8988T (cell line): ENCODE results near the gene CCDC90B.
"Not testable (repeated sequence)": the region's sequence is repeated elsewhere in the genome, so short reads cannot be mapped to it uniquely, and the experiment has no call there.

Experiments used
- DNase-seq: peaks from one replicate; pipeline ENCODE4 v3.0.0; 2011

Gene CCDC90B, protein sequence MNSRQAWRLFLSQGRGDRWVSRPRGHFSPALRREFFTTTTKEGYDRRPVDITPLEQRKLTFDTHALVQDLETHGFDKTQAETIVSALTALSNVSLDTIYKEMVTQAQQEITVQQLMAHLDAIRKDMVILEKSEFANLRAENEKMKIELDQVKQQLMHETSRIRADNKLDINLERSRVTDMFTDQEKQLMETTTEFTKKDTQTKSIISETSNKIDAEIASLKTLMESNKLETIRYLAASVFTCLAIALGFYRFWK

DNA sequence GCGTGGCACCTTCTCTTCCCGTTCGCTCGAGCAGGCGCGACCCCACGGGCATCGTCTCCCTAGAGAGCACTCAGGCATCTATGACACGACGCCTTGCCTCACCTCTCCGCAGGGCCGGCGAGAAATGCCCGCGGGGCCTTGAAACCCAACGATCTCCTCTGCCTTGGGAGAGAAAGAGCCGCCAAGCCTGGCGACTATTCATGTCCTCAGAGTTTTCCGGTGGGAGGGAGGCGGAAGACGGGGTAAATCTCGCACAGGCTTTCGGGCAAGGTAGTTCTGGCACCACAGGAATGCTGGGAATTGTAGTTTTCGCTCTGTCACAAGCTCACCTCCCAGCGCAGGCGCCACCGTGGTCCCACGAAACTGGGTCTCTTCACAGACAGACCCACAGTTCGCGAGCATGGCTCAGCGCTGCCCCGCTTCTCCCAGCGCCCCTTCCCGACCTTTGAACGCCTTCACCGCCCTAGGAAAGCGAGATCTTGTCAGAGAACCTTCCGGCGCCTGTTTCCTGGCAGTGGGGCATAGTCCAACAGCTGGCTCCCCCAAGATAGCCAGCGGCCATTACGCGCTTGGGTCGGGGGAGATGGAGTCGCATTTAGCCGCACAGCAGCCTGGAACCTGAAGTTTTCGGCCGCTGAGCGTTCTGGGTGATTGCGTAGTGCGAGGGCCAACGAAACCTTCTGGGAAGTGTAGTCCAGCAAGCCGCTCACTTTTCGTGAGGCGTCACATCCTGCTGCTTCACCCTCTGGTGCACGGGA is at the start of gene CCDC90B:
TSS of gene CCDC90B (minus strand) at position 597 of the 758 bp plus-strand sequence. CDS start at position 202, 395 bp downstream.
- peak; percentile 76 for DNase-seq

DNA sequence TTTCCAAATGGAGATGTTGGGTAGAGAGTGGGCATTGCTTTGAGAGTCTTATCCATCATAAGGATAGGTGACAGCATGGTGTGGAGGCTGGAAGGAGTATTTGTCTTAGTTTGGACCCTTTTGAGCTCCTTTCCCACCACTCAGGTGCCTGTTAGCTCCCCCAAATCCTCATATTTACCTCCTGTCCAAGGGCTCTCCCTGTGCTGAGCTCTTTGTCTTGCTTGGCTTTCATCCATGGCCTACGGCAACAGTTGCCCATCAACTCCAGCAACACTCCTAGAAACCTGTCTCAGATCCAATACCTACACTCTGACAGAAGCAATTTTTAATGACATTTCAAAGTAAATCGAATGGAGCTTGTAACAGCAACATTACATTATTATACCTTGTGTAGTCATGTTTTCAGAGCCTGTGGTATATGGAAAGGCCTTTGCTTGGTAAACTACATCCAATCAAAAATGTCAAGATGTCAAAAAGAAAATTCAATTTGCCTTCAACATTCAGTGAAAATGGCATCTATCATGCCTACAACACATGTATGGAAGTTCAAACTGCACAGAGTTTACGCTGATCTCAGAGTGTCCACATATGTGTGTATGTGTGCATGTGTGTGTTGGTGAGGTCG is 49.4 kb upstream of the CCDC90B start:
- DNase-seq, result no peak

DNA sequence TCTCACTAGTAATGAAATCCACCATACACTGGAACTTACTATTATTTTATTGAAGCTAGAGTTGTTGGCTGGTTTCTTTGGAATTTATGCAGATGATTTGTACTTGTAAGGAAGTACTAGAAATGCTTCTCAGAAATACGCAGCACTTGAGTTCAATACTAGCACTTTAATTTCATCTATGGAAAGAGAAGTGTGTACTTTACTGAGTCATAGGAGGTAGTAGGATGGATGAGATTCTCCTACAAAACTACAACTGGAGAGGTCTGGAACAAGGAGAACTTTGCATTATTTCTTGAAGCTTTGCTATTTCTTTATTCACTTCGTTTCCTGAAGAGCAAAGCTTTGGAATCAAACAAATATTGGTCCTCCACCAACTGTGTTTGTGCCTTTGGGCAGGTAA is 44.1 kb upstream of the CCDC90B start:
- no peak for DNase-seq

DNA sequence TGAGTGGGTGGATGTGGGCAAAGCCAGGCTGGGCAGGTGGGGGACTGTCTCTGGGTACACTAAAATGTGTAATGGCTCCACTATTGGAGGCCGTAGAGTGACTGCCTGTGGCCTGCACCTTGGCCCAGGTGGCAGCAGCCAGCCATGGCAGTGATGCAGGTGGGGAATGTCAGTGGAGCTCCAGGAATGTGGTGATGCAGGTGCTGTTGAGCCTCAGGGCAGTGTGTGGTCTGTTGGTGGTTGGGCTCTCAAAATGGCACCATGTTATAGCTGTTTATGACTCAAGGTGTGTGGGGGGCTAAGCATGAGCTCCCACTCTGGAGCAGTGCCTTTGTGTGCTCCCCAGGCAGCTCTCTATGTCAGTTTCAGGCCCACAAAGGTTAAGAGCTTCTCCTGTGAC is 40.2 kb upstream of the CCDC90B start:
- DNase-seq, result no peak

DNA sequence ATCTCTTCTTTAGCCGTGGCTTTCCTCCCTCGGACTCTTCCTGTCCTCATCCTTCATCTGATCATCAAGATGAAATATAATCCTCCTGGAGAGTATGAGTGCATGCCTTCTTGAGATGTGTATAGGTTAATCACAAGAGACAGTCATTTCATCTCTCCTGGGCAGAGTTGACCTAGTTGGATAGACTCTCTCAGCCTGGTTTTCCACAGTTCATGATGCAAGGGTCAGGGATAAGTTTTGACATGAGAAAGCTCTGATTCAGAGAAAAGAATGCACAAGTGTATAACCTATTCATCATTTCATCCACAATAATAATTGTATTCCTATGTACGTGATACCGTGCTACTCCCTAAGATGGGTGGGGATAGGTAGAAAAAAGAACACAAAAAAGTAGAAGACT is 33.2 kb upstream of the CCDC90B start:
- DNase-seq, result no peak

DNA sequence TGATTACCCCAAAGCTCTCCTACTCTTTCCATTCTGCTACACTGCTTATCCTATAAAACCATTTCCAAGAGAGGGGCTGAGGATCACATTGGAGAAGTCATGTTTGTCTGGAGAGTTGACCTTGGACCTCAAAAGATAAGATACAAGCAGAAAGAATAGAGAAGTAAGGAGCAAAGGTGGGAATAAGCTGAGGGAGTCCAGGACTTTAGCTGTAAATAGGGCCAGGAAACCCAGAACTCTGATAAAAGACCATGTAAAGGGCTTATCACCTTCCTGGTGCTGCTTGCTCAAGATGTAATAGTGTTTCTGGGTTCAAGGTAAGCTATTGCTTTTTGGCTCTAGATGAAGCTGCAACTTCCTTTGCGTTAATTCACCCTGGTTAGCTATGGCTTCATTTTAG is 32.8 kb upstream of the CCDC90B start:
- no peak for DNase-seq

DNA sequence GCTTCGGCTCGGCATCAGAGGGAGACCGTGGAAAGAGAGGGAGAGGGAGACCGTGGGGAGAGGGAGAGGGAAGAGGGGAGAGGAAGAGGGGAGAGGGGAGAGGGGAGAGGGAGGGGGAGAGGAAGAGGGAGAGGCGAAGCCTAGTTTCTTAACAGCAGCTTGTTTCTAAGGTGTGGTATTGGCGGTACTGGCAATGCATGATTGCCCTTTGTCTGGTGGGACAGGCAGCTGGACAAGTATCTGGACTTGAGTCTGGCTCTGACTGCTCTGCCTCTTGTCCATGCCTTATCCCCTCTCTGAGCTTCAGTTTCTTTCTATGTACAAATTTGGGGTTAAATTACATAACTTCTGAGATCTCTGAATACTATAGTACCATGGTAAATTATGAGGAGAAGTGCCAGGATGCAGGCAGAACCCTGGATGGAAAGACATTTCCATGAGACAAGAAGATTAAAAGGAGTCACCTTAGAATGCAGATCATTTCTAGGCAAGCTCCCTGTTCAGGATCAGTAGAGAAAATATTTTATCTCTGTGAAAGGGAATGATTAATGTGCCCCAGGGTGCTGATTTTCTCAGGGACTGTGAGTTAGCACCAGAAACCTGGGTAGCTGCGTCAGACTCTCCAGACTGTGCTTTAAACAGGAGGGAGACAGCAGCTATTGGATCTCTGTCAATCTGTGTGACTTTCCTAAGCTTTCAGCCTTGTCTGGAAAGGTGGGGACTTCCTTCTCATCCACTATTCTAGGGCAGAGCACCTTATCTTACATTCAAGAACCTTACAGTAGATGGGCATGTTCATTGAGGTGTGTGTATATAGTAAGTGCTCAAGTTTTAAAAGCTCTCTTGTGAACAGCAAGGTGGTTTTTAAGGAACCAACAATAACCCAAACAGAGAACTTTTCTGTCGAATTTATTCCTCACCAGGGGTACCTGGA is 31.9 kb upstream of the CCDC90B start:
- peak; percentile 18 for DNase-seq

DNA sequence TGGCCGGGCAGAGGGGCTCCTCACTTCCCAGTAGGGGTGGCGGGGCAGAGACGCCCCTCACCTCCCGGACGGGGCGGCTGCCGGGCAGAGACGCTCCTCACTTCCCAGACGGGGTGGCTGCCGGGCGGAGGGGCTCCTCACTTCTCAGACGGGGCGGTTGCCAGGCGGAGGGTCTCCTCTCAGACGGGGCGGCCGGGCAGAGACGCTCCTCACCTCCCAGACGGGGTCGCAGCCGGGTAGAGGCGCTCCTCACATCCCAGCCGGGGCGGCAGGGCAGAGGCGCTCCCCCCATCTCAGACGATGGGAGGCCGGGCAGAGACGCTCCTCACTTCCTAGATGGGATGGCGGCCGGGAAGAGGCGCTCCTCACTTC is 30.7 kb upstream of the CCDC90B start:
- DNase-seq, result not testable (repeated sequence)

DNA sequence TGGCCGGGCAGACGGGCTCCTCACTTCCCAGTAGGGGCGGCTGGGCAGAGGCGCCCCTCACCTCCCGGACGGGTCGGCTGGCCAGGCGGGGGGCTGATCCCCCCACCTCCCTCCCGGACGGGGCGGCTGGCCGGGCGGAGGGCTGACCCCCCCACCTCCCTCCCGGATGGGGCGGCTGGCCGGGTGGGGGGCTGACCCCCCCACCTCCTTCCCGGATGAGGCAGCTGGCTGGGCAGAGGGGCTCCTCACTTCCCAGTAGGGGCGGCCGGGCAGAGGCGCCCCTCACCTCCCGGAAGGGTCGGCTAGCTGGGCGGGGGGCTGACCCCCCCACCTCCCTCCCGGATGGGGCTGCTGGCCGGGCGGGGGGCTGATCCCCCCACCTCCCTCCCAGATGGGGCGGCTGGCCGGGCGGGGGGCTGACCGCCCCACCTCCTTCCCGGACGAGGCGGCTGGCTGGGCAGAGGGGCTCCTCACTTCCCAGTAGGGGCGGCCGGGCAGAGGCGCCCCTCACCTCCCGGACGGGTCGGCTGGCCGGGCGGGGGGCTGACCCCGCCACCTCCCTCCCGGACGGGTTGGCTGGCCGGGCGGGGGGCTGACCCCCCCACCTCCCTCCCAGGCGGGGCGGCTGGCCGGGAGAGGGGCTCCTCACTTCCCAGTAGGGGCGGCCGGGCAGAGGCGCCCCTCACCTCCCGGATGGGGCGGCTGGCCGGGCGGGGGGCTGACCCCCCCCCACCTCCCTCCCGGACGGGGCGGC is 30.2 kb upstream of the CCDC90B start:
- DNase-seq, result not testable (repeated sequence)

DNA sequence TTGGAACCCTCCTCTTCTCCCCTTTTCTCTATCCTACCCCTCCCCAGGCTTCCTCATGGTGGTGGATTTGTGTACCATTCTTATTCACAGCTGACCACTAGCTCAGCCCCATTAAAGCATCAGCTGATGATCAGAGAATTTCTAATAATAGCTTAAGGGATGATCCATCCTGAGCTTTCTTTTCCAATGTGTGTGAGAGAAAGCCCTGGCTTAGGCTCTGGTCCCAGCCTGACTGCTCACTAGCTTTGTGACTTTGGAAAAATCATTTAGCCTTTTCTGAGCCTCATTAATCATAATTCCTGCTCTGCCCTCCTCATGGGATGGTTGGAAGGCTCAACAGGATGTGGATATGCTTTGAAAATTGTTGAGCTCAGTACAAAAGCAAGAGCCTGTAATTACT is 26.3 kb upstream of the CCDC90B start:
- no peak for DNase-seq

DNA sequence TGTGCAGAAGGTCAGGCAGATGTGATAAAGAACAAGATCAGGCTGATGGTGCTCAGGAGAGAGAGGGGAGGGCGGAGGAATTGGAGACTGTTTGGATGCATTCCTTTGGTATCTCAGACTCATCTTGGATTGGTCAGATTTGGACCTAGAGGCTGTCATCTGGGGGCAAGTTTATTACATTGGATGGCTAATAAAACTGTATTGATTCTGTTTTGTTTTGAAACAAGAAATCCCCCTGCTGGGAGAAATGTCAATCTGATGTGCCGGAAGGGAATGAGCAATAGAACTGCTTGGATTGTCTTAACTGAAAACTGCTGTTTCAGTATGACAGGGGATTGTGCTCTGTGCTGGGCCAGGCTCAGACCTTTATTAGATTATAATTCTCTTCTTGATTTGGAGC is 25.5 kb upstream of the CCDC90B start:
- DNase-seq, result no peak

DNA sequence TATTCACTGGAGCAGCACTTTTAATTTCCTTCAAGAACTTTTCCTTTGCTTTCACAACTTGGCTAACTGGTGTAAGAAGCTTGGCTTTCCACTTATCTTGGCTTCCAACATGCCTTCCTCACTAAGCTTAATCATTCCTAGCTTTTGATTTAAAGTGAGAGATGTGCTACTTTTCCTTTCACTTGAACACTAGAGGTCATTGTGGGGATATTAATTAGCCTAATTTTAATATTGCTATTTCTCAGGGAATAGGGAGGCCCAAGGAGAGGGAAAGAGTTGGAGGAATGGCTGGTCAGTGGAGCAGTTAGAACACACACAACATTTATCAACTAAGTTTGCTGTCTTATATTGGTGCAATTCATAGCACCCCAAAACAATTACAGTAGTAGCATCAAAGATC is 24.6 kb upstream of the CCDC90B start:
- no peak for DNase-seq

DNA sequence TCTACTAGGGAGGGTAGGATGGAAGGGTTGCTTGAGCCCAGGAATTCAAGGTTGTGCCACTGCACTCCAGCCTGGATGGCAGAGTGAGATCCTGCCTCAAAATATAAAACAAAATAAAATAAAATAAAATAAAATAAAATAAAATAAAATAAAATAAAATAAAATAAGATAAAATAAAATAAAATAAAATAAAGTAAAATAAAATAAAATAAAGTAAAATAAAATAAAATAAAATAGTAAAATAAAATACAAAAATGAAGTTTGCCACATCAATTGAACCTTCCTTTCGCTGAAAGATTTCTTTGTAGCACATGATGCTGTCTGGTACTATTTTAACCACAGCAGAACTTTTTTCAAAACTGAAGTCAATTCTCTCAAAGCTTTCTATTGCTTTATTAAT is 22.4 kb upstream of the CCDC90B start:
- not testable (repeated sequence) for DNase-seq

DNA sequence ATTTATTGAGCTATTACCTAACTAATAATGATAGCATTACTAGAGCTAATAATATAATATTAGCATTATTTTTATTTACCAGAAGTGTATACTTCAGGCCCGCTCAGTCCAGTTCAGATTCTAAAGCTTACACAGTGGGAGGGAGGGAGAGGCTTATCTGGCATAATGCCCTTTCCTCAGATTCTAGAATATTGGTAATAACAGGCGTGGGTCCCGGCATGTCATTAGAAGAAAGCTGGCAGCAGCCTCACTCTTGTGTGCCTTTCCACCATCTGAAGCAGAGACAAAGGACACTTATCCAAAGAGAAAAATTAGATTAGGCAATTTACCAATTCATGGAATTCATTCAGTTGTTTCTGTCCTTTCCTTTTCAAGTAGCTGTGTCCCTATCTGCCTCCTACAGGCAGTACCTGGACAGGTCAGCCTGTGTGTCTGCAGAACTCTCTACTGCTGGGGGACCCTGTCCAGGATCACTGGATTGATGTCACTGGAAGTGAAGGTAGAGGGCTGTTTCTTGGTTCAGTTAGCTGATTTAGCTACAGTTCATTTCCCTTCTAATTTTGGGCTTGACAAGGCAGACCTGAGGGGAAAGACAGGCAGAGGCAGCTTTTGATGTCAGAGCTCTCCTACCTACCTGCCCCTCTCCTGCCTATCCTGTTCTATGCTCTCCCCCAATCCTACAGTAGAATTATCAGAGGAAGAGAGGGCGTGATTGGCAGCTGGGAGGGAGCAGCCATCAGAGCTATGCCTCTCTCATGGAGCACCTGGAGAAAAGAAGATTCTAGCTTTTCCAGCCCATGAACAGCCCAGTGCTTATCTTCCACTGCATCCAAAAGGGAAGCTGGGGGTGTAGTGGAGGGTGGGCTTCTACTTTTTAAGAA is 20.3 kb upstream of the CCDC90B start:
- no peak for DNase-seq

DNA sequence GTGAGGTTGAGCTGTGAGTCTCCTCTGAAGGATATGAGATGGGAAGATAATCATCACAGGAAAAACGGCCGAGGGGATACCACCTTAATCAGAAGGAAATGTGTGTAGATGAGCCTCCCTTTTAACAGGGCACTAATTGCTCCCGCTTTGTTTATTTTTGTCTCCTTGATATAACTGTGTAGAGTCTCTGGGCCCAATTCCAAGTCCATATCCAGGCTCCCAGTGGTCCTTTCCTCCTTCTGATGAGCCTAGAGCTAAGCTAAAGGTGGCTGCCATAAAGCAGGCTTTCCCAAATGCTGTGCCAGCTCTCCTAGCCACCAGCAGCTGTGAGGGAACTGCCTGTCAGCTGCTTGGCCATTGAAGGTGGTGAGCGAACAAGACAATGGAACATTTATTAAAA is 17.1 kb upstream of the CCDC90B start:
- no peak for DNase-seq

DNA sequence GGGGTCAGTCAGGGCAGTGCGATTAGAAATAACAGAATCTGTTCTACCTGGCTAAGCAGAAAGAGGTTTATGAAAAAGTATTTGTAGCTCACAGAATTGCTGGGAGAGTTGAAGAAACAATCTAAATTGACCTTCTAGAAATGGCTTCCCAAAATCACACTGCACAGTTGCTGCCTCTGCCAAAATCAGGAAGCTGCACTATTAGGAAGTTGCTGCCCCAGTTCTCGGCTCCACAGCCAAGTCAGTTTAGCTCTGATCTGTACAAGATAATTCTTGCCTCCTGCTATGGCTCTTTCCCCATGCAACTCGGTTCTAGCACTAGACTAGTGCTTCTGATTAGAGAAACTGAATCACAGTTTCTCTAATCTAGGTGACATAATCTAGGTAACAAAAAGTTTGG is 16.0 kb upstream of the CCDC90B start:
- no peak for DNase-seq

DNA sequence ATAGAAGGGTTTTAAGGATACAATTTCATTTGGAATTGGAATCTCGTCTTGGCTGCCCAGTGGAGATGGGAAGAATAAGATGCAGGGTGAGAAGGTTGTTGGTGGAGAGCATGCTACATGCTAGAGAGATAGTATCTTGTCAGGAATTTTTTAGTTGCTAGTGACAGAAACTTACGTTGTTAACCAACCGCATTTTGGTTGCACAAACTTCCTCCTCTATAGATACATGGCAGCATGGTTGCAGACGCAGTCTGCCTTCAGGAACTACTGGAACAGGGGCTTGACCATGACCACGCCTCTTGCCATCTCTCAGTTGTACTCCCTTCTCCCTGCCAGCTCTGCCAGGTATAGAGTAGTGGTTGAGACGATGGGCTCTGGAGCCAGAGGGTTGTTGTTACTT is 13.5 kb upstream of the CCDC90B start:
- no peak for DNase-seq

DNA sequence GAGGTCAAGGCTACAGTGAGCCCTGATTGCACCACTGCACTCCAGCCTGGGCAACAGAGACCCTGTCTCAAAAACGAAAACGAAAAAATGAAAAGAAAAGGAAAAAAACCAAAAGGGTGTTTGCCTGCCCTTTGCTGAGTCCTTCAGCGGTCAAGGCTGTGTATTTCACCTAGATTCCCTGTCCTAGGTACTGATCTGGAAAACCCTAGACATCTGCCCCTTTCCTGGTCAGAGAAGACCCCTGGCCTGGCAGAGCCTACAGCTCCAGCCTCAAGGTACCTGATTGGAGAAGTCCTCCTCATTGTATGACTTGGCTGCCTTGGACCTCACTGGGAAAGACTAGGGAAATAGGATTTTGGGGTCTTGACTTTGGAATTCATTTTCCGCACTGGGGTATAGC is 8.0 kb upstream of the CCDC90B start:
- DNase-seq, result no peak

DNA sequence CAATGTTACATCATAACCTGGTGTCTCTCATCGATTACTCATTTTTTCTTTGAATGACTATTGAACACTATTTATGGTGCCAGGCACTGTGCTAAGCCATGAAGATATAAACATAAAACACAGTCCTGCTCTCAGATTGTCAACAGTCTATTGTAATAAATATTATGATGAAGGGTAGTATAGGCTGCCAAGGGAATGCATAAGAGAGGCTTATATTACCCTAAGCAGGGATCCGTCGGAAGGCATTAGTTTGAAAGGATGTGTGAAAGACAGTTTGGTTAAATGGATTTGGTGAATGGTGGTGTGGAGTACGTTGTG is 7.2 kb upstream of the CCDC90B start:
- no peak for DNase-seq

DNA sequence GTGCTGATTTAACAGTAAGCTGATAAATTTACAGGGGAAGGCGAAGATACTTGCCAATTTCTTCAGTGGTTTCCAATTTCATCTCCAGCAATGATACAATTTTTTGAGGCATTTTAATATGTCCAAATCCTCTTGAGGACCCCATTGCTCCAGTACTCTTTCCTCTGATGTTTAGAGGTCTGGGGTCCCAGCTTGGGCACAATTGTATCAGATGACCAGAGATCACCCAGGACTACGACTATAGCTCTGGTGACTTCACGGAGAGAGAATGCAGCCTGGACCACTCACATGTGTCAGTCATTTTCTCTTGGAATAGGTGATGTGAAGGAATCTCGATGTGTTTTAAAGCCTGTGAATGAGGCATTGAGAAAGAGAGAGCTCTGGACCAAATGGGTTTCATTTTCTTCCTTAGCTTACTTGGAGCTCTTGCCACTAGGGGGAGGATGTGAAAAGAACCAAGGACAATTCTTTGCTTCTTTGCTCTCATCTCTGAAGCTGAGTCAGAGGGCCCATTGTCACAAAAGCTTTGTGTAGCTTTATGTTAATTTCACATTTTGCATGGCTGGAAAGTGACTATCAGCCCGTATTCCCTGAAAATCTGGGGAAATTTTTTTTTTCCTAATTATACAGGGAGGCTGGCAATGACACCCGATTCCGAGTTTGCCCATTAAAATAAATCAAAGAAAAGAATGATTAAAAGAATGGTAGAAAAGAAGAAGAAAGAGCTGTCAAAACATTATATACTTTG is 6.7 kb upstream of the CCDC90B start:
- DNase-seq, result no peak

DNA sequence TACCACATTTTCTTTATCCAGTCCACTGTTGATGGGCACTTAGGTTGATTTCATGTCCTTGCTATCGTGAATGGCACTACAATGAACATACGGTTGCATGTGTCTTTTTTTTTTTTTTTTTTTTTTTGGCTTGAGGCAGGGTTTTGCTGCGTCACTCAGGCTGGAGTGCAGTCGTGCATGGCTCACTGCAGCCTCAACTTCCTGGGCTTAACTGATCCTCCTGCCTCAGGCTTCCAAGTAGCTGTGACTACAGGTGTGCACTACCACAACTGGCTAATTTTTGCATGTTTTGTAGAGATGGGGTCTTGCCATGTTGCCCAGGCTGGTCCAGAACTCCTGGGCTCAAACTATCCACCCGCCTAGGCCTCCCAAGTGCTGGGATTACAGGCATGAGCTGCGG is 1.5 kb upstream of the CCDC90B start:
- no peak for DNase-seq
